ENCODE data around the gene UBR2.

DNA sequence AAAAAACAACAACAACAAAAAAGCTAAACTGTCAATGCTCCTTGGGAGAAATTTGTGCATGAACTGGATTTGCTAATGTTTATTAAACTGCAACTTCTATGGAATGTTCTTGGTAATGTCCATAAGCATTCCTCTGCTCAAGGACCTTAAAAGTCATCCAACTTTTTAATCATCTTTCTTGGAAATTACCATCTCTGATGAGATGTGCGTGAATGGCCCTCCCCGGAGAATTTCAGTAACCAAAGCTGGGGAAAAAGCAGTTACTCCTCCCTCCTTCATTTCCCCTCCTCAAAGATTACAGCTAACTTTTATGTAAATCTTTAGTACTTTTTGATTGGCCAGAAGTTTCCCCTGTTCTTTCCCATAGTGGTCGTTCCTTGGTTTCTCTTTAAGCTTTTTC is 176.9 kb downstream of the UBR2 start:
- TF ChIP-seq, protein P1, sequence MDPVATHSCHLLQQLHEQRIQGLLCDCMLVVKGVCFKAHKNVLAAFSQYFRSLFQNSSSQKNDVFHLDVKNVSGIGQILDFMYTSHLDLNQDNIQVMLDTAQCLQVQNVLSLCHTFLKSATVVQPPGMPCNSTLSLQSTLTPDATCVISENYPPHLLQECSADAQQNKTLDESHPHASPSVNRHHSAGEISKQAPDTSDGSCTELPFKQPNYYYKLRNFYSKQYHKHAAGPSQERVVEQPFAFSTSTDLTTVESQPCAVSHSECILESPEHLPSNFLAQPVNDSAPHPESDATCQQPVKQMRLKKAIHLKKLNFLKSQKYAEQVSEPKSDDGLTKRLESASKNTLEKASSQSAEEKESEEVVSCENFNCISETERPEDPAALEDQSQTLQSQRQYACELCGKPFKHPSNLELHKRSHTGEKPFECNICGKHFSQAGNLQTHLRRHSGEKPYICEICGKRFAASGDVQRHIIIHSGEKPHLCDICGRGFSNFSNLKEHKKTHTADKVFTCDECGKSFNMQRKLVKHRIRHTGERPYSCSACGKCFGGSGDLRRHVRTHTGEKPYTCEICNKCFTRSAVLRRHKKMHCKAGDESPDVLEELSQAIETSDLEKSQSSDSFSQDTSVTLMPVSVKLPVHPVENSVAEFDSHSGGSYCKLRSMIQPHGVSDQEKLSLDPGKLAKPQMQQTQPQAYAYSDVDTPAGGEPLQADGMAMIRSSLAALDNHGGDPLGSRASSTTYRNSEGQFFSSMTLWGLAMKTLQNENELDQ (CRISPR knock-in tag; IDR thresholded peaks at IDR 0.05; ENCODE audit: borderline replicate concordance), result no peak
- TF ChIP-seq, protein P2, sequence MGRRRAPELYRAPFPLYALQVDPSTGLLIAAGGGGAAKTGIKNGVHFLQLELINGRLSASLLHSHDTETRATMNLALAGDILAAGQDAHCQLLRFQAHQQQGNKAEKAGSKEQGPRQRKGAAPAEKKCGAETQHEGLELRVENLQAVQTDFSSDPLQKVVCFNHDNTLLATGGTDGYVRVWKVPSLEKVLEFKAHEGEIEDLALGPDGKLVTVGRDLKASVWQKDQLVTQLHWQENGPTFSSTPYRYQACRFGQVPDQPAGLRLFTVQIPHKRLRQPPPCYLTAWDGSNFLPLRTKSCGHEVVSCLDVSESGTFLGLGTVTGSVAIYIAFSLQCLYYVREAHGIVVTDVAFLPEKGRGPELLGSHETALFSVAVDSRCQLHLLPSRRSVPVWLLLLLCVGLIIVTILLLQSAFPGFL (CRISPR knock-in tag; IDR thresholded peaks at IDR 0.05), result no peak
- TF ChIP-seq ZNF140 (CRISPR knock-in tag; IDR thresholded peaks at IDR 0.05) (no peak), HDAC2 (IDR thresholded peaks at IDR 0.05) (no peak), CHD1 (IDR thresholded peaks at IDR 0.05; ENCODE audit: low read length) (no peak), ZNF354B (CRISPR knock-in tag; IDR thresholded peaks at IDR 0.05) (no peak), GABPB1 (CRISPR knock-in tag; IDR thresholded peaks at IDR 0.05) (no peak), EZH2 (IDR thresholded peaks at IDR 0.05; ENCODE audit: borderline replicate concordance, low read depth, low read length) (no peak), NFATC3 (IDR thresholded peaks at IDR 0.05) (no peak), MTF1 (CRISPR knock-in tag; IDR thresholded peaks at IDR 0.05; ENCODE audit: borderline replicate concordance) (no peak)
- TF ChIP-seq, protein P3, sequence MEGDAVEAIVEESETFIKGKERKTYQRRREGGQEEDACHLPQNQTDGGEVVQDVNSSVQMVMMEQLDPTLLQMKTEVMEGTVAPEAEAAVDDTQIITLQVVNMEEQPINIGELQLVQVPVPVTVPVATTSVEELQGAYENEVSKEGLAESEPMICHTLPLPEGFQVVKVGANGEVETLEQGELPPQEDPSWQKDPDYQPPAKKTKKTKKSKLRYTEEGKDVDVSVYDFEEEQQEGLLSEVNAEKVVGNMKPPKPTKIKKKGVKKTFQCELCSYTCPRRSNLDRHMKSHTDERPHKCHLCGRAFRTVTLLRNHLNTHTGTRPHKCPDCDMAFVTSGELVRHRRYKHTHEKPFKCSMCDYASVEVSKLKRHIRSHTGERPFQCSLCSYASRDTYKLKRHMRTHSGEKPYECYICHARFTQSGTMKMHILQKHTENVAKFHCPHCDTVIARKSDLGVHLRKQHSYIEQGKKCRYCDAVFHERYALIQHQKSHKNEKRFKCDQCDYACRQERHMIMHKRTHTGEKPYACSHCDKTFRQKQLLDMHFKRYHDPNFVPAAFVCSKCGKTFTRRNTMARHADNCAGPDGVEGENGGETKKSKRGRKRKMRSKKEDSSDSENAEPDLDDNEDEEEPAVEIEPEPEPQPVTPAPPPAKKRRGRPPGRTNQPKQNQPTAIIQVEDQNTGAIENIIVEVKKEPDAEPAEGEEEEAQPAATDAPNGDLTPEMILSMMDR (IDR thresholded peaks at IDR 0.05 in 2 of 3, conservative IDR thresholded peaks at IDR 0.05 in 1 of 3; ENCODE audit: insufficient read depth in 2 of 3, low read depth in 1 of 3, low read length in 3 of 3), result no peak
- TF ChIP-seq, protein P4, sequence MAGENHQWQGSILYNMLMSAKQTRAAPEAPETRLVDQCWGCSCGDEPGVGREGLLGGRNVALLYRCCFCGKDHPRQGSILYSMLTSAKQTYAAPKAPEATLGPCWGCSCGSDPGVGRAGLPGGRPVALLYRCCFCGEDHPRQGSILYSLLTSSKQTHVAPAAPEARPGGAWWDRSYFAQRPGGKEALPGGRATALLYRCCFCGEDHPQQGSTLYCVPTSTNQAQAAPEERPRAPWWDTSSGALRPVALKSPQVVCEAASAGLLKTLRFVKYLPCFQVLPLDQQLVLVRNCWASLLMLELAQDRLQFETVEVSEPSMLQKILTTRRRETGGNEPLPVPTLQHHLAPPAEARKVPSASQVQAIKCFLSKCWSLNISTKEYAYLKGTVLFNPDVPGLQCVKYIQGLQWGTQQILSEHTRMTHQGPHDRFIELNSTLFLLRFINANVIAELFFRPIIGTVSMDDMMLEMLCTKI (IDR thresholded peaks at IDR 0.05; ENCODE audit: partially characterized antibody), result no peak
- TF ChIP-seq, protein P5, sequence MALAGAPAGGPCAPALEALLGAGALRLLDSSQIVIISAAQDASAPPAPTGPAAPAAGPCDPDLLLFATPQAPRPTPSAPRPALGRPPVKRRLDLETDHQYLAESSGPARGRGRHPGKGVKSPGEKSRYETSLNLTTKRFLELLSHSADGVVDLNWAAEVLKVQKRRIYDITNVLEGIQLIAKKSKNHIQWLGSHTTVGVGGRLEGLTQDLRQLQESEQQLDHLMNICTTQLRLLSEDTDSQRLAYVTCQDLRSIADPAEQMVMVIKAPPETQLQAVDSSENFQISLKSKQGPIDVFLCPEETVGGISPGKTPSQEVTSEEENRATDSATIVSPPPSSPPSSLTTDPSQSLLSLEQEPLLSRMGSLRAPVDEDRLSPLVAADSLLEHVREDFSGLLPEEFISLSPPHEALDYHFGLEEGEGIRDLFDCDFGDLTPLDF (CRISPR knock-in tag; IDR thresholded peaks at IDR 0.05), result no peak
- TF ChIP-seq, protein P6, sequence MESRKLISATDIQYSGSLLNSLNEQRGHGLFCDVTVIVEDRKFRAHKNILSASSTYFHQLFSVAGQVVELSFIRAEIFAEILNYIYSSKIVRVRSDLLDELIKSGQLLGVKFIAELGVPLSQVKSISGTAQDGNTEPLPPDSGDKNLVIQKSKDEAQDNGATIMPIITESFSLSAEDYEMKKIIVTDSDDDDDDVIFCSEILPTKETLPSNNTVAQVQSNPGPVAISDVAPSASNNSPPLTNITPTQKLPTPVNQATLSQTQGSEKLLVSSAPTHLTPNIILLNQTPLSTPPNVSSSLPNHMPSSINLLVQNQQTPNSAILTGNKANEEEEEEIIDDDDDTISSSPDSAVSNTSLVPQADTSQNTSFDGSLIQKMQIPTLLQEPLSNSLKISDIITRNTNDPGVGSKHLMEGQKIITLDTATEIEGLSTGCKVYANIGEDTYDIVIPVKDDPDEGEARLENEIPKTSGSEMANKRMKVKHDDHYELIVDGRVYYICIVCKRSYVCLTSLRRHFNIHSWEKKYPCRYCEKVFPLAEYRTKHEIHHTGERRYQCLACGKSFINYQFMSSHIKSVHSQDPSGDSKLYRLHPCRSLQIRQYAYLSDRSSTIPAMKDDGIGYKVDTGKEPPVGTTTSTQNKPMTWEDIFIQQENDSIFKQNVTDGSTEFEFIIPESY (CRISPR knock-in tag; IDR thresholded peaks at IDR 0.05), result no peak
